ENCODE measurements around the gene CXADR.
A peak's percentile ranks its signal among the peaks of the same experiment; 100 is the strongest.

The CXADR gene

DNA sequence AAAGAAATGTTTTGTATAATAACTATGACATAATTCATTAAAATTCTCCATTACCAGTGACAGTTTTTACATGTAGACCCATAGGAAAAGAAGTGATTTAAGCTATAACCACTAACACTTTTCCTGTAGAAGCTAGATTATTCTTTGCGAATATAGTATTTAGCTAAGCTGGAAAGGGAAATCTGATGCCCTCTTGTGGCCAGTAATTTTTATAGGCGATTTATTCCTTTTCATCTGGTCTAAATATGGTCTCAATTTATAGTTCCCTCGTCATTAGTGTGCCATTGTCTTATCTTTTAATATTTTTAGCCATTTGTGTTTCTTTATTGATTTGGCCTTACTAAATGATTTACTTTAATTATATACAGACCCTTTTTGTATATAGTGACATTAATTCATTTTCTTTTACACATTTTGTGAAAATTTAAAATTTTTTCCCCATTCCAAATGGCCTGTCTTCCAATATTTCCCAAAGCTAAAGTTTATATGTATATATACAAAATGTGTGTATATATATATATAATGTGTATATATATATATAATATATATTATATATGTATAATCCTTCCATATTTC lies 73.1 kb downstream of the CXADR start:
- DNase-seq (ENCODE audit: low read depth, low spot score) = no peak
- Histone ChIP-seq H3K9me3 (ENCODE audit: control insufficient read depth, insufficient read depth, low read length) (no peaks in the 10 kb centered on the region), H3K36me3 (ENCODE audit: control insufficient read depth, insufficient read depth, low read length) (no peaks in the 10 kb centered on the region), H3K27ac (ENCODE audit: low read length) (no peak overlapping the region), H3K4me3 (ENCODE audit: low read length) (no peak overlapping the region), H3K4me1 (ENCODE audit: control insufficient read depth, insufficient read depth, low read length) (no peaks in the 10 kb centered on the region), H3K27me3 (ENCODE audit: control insufficient read depth, insufficient read depth, low read length) (no peaks in the 10 kb centered on the region)
- WGBS (ENCODE audit: insufficient coverage, insufficient read length) = no CpG with 5 or more reads among the region's 3 CpGs

DNA sequence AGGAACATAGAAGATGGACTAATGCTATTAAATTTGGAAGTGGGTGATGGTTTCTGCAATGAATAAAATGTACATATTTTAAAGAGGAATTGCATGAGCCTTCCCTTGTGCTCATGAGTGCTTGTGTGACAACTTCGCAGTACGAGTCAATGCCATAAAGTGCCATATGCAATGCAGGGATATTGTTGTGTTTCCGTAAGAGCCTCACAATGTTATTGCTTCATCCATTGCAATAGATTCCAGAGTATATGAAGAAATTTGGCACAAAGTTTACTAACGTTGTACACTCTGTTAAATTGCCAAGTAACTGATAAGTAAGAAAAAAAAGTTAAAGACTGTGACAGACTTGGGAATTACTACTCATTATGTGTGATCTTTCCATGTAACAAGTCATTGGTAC lies 77.6 kb downstream of the CXADR start:
- no CpG with 5 or more reads among the region's 4 CpGs for WGBS (ENCODE audit: insufficient coverage, insufficient read length)
- no peak overlapping the region for H3K27ac ChIP-seq (ENCODE audit: low read length)
- H3K36me3 ChIP-seq (ENCODE audit: control insufficient read depth, insufficient read depth, low read length) = no peaks in the 10 kb centered on the region

DNA sequence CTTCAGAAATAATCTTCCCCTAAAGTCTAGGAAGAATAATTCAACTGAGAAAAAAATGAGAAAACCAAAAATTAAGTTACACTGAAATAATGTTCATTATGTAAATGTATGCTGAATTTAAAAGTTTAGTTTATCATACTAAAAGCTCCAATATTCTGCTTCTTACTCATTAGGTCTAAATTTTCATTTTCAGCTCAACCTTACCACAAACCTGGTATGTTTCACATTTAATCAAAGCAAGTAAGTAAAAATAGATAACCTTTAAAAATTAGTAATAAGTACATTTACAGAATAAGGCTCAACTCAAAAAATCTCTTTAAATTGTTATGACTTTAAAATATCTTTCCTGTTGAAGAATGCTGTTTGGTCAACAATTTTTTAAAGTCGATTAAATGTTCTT lies 84.8 kb downstream of the CXADR start:
- H3K4me3 ChIP-seq (ENCODE audit: low read length) = no peak overlapping the region
- WGBS (ENCODE audit: insufficient coverage, insufficient read length) = 100% methylated on average over 1 of the region's 1 CpG
- H3K27me3 ChIP-seq (ENCODE audit: control insufficient read depth, insufficient read depth, low read length) = no peaks in the 10 kb centered on the region
- no peaks in the 10 kb centered on the region for H3K4me1 ChIP-seq (ENCODE audit: control insufficient read depth, insufficient read depth, low read length)
- H3K9me3 ChIP-seq (ENCODE audit: control insufficient read depth, insufficient read depth, low read length) = no peaks in the 10 kb centered on the region
- peaks cover 7% of the 10 kb centered on the region; the same call in 1 of the 2 replicates for H3K36me3 ChIP-seq (ENCODE audit: control insufficient read depth, insufficient read depth, low read length)
- DNase-seq (ENCODE audit: low read depth, low spot score) = no peak
- H3K27ac ChIP-seq (ENCODE audit: low read length) = no peak overlapping the region

More for the DNA sequence above, 77.6 kb downstream of the CXADR start:
- Histone ChIP-seq H3K9me3 (ENCODE audit: control insufficient read depth, insufficient read depth, low read length) (no peaks in the 10 kb centered on the region), H3K4me3 (ENCODE audit: low read length) (no peak overlapping the region), H3K4me1 (ENCODE audit: control insufficient read depth, insufficient read depth, low read length) (no peaks in the 10 kb centered on the region), H3K27me3 (ENCODE audit: control insufficient read depth, insufficient read depth, low read length) (no peaks in the 10 kb centered on the region)
- DNase-seq (ENCODE audit: low read depth, low spot score) = no peak

DNA sequence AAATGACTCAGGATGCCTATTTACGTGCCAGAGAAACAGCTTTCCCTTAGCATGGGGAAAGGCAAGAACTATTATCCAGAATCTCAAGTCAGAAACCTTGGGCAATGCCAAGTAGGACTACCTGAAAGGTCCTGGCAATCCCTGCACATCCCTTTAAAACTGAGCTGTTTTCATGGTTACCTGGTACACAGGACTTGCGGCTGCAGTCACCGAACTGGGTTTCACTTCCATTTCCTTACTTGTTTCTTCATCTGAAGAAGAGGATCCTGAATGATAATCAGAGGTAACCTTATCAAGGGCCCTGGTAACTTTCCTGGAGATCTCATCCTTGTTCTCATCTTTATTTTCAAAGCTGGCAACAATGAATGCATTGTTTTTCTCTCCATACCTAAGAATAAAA lies 85.6 kb downstream of the CXADR start:
- no peak overlapping the region for H3K4me3 ChIP-seq (ENCODE audit: low read length)
- H3K27ac ChIP-seq (ENCODE audit: low read length) = no peak overlapping the region
- no peak for DNase-seq (ENCODE audit: low read depth, low spot score)
- H3K4me1 ChIP-seq (ENCODE audit: control insufficient read depth, insufficient read depth, low read length) = no peaks in the 10 kb centered on the region
- no peaks in the 10 kb centered on the region for H3K27me3 ChIP-seq (ENCODE audit: control insufficient read depth, insufficient read depth, low read length)
- no CpG with 5 or more reads among the region's 3 CpGs for WGBS (ENCODE audit: insufficient coverage, insufficient read length)
- H3K9me3 ChIP-seq (ENCODE audit: control insufficient read depth, insufficient read depth, low read length) = no peaks in the 10 kb centered on the region
- peaks cover 7% of the 10 kb centered on the region; the same call in 1 of the 2 replicates for H3K36me3 ChIP-seq (ENCODE audit: control insufficient read depth, insufficient read depth, low read length)

DNA sequence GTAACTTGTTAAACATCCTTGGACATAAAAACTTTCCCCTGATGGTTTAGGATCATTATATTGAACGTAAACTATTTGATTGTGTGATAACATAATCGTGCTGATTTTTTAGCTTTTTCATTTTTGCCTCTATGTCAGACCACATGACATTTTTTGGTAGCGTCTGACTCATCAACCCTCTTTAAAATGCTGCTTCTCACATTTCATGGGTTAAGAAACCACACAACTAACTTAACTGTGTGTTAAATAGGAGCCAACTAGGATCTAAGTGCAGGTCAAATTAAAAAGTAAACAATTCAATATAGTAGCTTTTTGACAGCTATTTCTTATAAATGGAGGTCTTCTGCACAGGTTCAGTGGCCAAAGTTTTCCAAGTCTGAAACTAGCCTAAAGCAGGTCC lies 90.0 kb downstream of the CXADR start:
- H3K36me3 ChIP-seq (ENCODE audit: control insufficient read depth, insufficient read depth, low read length) = peaks cover 12% of the 10 kb centered on the region; the same call in 1 of the 2 replicates

DNA sequence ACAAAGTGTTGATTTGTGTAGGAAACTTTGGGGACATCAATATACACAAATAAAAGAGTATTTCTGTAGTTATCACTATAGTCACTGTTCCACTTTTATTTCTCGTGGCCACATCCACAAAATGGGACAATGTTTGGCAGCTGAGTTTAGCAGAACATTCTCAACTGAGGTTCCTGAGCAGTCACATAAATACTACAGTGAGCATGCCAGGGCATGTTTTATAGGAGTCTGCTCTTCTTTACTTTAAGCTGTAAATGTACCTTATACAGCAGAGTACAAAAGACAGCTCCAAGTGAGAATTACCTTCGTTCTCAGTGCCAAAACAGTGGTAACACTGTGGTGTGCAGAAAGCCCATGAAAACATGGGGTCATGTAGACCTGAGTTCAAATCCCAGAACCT lies 94.8 kb downstream of the CXADR start:
- Histone ChIP-seq H3K36me3 (ENCODE audit: control insufficient read depth, insufficient read depth, low read length) (peaks cover 8% of the 10 kb centered on the region; the same call in 1 of the 2 replicates), H3K27me3 (ENCODE audit: control insufficient read depth, insufficient read depth, low read length) (no peaks in the 10 kb centered on the region), H3K4me3 (ENCODE audit: low read length) (no peak overlapping the region), H3K9me3 (ENCODE audit: control insufficient read depth, insufficient read depth, low read length) (no peaks in the 10 kb centered on the region), H3K4me1 (ENCODE audit: control insufficient read depth, insufficient read depth, low read length) (0 out of 2 replicates have a peak, but pooled peaks cover 1% of the 10 kb centered on the region), H3K27ac (ENCODE audit: low read length) (no peak overlapping the region)
- WGBS (ENCODE audit: insufficient coverage, insufficient read length) = no CpG with 5 or more reads among the region's 2 CpGs
- no peak for DNase-seq (ENCODE audit: low read depth, low spot score)

More for the DNA sequence above, 90.0 kb downstream of the CXADR start:
- no peak for DNase-seq (ENCODE audit: low read depth, low spot score)
- H3K4me3 ChIP-seq (ENCODE audit: low read length) = no peak overlapping the region
- no peaks in the 10 kb centered on the region for H3K4me1 ChIP-seq (ENCODE audit: control insufficient read depth, insufficient read depth, low read length)
- no peaks in the 10 kb centered on the region for H3K27me3 ChIP-seq (ENCODE audit: control insufficient read depth, insufficient read depth, low read length)
- no peak overlapping the region for H3K27ac ChIP-seq (ENCODE audit: low read length)
- no peaks in the 10 kb centered on the region for H3K9me3 ChIP-seq (ENCODE audit: control insufficient read depth, insufficient read depth, low read length)
- no CpG with 5 or more reads among the region's 3 CpGs for WGBS (ENCODE audit: insufficient coverage, insufficient read length)

DNA sequence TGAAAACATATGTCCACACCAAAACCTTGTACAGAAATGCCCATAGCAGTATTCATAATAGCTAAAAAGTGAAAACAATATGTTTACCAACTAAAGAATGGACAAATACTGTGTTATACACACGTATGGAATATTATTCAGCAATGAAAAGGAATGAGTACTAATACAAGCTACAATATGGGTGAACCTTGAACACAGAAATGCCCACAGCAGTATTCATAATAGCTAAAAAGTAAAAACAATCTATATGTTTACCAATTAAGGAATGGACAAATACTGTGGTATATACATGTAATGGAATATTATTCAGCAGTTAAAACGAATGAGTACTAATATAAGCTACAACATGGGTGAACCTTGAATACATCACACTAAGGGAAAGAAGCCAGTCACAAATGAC lies 96.8 kb downstream of the CXADR start:
- Histone ChIP-seq H3K27ac (ENCODE audit: low read length) (no peak overlapping the region), H3K27me3 (ENCODE audit: control insufficient read depth, insufficient read depth, low read length) (no peaks in the 10 kb centered on the region), H3K9me3 (ENCODE audit: control insufficient read depth, insufficient read depth, low read length) (no peaks in the 10 kb centered on the region), H3K4me3 (ENCODE audit: low read length) (no peak overlapping the region), H3K4me1 (ENCODE audit: control insufficient read depth, insufficient read depth, low read length) (0 out of 2 replicates have a peak, but pooled peaks cover 2% of the 10 kb centered on the region), H3K36me3 (ENCODE audit: control insufficient read depth, insufficient read depth, low read length) (0 out of 2 replicates have a peak, but pooled peaks cover 6% of the 10 kb centered on the region)
- no peak for DNase-seq (ENCODE audit: low read depth, low spot score)
- WGBS (ENCODE audit: insufficient coverage, insufficient read length) = no CpG with 5 or more reads among the region's 2 CpGs

DNA sequence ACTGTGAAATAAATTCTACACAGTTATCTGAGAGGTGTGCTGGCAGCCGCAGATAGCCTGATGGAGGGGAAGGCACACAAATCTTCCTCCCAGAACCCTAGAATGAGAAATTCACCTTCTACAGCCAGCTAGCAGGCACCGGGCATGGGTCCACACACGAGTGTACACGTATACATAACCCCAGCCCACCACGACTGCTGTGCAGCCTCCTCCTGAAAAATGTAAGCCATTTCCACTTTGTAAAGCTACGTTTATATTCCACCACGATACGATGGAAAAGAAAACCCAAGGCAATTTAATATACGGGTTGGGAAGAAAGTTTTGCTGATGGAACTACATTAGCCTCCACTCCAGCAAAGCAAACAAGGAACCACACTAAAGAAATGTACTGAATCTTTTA lies 98.1 kb downstream of the CXADR start:
- no peaks in the 10 kb centered on the region for H3K9me3 ChIP-seq (ENCODE audit: control insufficient read depth, insufficient read depth, low read length)
- DNase-seq (ENCODE audit: low read depth, low spot score) = no peak
- H3K36me3 ChIP-seq (ENCODE audit: control insufficient read depth, insufficient read depth, low read length) = 0 out of 2 replicates have a peak, but pooled peaks cover 6% of the 10 kb centered on the region
- H3K27ac ChIP-seq (ENCODE audit: low read length) = no peak overlapping the region
- WGBS (ENCODE audit: insufficient coverage, insufficient read length) = no CpG with 5 or more reads among the region's 9 CpGs
- 0 out of 2 replicates have a peak, but pooled peaks cover 2% of the 10 kb centered on the region for H3K4me1 ChIP-seq (ENCODE audit: control insufficient read depth, insufficient read depth, low read length)
- H3K4me3 ChIP-seq (ENCODE audit: low read length) = no peak overlapping the region
- H3K27me3 ChIP-seq (ENCODE audit: control insufficient read depth, insufficient read depth, low read length) = no peaks in the 10 kb centered on the region

DNA sequence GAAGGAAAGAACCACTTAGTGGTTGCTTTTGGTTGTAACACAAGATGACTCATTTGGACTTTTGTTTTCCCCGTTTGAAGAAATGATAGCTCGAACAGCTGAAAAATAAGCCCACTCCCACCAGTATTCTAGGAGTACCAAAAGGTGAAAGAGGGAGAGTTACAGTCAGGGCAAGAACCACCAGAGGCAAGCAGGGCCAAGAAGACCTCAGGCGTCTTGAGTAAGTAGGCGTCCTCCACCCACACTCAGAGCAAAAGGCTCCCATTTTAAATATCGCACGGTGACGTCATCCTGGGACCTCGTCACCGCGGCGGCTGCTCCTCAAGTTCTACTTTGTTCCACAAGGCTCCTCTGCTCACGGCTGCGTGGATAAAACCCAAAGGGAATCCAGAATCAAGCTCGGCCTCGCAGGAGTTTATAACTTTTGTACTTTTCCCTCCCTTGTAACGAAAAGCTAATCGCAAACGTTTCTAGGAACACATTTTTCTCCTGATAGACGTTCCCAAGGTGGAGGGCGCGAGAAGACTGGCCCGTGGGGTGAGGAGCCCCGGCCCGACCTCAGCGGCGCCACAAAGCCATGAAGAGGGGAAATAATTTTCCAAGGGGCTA lies 98.7 kb downstream of the CXADR start:
- no peak for DNase-seq (ENCODE audit: low read depth, low spot score)
- Histone ChIP-seq H3K27ac (ENCODE audit: low read length) (no peak overlapping the region), H3K4me3 (ENCODE audit: low read length) (peak overlapping the region; percentile 90), H3K4me1 (ENCODE audit: control insufficient read depth, insufficient read depth, low read length) (0 out of 2 replicates have a peak, but pooled peaks cover 2% of the 10 kb centered on the region), H3K27me3 (ENCODE audit: control insufficient read depth, insufficient read depth, low read length) (no peaks in the 10 kb centered on the region), H3K9me3 (ENCODE audit: control insufficient read depth, insufficient read depth, low read length) (no peaks in the 10 kb centered on the region), H3K36me3 (ENCODE audit: control insufficient read depth, insufficient read depth, low read length) (0 out of 2 replicates have a peak, but pooled peaks cover 6% of the 10 kb centered on the region)
- WGBS (ENCODE audit: insufficient coverage, insufficient read length) = no CpG with 5 or more reads among the region's 26 CpGs

DNA sequence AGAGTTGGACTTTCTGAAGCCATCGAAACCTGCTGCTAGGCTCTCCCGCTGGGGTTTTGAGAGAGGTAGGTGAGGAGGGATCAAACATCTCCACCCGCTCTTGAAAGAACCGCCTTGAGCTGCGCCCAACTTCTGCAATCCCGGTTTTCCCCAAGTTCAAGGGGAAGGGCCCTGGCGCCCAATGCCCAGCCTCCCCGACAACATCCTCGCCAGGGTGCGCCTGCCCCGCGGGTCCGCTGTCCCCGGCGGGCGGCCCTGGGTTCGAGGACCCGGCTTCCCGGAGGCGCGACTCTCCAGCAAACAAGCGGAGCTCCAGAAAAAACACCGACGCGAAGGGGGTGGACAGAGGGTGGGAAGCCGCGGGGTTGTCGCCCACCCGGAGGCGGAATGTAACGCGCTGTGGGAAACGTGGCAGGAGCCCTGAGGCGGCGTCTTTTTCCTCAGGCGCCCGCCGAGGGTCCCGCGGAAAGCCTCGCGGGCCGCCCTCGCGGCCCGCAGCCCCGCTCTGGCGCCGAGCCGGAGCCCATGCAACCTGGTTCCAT lies 99.3 kb downstream of the CXADR start:
- DNase-seq (ENCODE audit: low read depth, low spot score) = no peak
- Histone ChIP-seq H3K9me3 (ENCODE audit: control insufficient read depth, insufficient read depth, low read length) (no peaks in the 10 kb centered on the region), H3K27me3 (ENCODE audit: control insufficient read depth, insufficient read depth, low read length) (no peaks in the 10 kb centered on the region), H3K4me3 (ENCODE audit: low read length) (peak overlapping the region; percentile 90), H3K27ac (ENCODE audit: low read length) (no peak overlapping the region), H3K4me1 (ENCODE audit: control insufficient read depth, insufficient read depth, low read length) (0 out of 2 replicates have a peak, but pooled peaks cover 2% of the 10 kb centered on the region), H3K36me3 (ENCODE audit: control insufficient read depth, insufficient read depth, low read length) (0 out of 2 replicates have a peak, but pooled peaks cover 6% of the 10 kb centered on the region)
- no CpG with 5 or more reads among the region's 50 CpGs for whole genome bisulfite sequencing (ENCODE audit: insufficient coverage, insufficient read length)

All from iPS DF 6.9 (cell line).